Stimulated activated CD4-positive, alpha-beta T cell treated with anti-CD3 and anti-CD28 coated beads, Interleukin-1b, Interleukin-23, amount 100 ng/mL, for 4 hours (primary cell): ENCODE measurements around the gene FAM174C.

ENCODE experiments used
- DNase-seq, 2 donors: peaks; one replicate each; pipeline ENCODE4 v3.0.0-alpha.2; 2020; ENCODE audit warnings: low read depth in 2 of 2

FAM174C gene

GRCh38 chr19:1286487-1287353 is 11.4 kb downstream of the FAM174C start:
- DNase-seq: no peak

GRCh38 chr19:1287354-1288225 is 12.3 kb downstream of the FAM174C start:
- no peak for DNase-seq

DNA sequence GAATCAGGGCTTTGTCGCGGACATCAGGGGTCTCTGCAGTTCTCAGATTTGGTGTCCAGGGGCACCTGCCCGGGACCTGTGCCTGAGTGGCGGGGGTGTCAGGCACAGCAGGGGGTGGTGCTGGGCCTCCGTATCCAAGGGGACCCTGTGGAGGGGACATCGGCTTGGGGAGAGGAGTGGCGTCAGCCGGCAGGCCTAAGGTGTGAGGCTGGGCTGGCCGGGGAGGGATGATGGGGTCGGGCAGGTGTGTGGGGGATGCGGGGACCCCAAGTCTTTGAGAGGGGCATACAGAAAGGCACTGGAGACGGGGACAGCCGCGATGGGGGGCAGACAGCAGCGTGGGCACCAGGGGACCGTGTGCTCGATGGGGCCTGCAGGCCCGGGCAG is 12.9 kb downstream of the FAM174C start:
- no peak for DNase-seq

DNA sequence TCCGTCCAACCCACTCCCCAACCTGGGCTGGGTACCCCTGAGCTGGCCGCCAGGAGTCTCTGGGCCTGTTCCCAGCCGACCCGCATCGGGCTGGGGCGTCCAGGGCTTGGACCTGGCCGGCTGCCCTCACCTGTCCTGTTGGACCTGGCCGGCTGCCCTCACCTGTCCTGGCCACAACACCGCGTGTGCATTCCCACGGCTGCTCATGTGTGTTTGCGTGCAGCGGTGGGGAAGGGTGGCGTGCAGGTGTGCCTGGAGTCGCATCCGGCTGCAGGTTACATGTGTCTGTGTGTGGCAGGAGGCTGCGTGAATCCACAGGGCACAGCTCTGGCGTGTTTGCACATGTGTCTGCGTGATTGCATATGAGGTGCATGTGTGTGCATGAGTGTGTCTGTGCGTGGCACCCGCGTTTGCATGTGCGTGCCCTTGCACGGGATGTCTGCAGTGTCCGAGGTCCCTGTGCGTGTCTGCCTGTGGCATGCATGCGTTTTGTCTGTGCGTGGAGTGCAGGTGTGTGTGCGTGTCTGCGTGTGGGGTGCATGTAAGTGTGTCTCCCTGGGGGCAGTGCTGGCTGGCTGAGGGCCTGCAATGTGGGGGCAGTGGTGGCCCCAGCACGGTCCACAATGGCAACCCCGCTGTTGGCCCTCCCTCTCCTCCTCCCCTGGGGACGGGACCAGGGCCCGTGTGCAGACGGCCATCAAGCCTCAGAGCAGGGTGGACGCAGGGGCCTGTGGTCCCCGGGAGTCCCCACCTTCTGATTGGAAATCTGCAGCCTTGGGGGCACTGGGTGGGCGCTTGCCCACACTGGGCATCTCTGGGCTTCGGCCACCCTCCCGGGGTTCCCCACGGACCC is 13.7 kb downstream of the FAM174C start:
- no peak for DNase-seq

DNA sequence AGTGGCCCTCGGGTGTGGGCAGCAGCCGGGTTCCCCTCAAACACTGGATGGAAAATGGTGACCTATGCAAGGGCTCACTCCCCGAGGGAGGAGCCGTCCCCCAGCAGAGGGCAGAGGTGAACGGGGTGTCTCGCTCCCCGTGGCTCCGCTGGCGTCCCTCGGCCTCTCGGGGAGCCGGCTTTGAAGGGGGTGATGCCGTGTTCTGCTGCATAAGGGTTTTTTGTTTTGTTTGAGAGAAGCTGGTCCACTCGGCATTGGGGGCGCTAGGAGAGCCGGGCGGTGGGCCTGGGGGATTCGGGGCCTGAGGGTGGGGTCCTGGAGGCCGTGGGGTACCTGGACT is 14.3 kb downstream of the FAM174C start:
- no peak for DNase-seq

- no peak for DNase-seq
Measured at GRCh38 chr19:1290196-1290702, 14.9 kb downstream of the FAM174C start.

- DNase-seq: no peak
Measured at GRCh38 chr19:1290703-1291651, 15.6 kb downstream of the FAM174C start.

DNA sequence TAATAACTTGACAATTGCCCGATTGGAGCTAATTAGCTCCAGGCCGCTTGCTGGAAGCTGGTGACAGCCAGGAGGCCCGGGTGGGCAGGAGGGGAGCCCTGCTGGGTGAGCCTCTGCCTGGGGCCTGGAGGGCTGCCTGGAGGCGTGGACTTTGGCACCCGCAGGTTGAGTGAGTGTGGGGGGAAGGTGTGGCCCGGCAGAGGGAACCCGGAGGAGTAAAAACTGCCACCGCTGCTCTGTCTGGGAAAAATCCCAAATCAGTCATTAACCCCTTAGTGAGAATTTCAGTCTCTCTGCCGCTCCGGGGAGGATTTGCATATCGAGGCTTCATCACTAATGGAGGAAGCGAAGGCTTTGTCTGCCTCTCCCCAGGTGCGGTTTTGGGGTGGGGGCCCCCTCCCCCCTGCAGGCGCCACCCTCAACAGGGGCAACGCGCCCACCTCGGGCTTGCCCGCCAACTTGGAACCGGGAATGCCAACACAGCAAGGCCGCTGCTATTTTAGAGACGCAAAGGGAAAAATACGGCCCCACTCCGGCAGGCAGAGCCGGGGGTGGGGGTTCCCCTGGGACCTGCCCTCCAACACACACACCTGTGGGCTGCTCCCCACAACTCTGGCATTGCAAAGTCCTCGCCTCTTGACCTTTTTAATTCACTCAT is 16.6 kb downstream of the FAM174C start:
- DNase-seq: no peak

DNA sequence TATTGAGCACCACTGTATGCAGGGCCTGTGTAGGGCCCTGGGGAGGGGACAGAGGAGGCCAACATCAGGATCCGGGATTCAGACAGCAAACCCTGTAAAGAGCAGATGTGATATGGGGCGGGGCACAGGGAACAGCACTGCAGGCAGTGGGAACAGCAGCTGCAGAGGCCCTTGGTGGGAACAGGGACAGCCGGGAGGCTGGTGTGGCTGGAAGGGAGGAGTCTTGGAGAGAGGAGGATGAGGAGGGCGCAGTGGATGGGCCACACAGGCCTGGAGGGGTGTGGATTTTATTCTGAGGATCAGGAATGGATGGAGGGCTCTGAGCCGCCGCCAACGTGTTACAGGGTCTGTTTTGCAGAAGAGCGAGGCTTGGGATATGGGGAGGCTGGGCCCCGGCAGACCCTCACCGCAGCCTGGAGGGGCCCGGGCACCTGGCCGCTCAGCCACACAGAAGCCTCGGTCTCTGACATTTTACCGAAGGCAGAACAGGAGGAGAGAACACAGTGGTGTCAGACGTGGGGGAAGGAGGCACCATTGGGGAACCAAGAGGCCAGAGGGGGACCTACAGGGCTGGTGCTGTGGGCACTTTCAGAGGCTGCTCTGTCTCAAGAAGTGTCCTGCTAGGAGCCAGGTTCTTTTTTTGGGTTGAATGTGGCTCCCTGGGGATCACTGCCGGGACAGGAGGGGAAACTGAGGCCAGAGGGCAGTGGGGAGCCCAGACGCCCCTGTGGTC is 17.3 kb downstream of the FAM174C start:
- DNase-seq: no peak

- no peak for DNase-seq
Measured at GRCh38 chr19:1293782-1294604, 18.7 kb downstream of the FAM174C start.

- DNase-seq: no peak
Measured at GRCh38 chr19:1294688-1295087, 19.4 kb downstream of the FAM174C start.

DNA sequence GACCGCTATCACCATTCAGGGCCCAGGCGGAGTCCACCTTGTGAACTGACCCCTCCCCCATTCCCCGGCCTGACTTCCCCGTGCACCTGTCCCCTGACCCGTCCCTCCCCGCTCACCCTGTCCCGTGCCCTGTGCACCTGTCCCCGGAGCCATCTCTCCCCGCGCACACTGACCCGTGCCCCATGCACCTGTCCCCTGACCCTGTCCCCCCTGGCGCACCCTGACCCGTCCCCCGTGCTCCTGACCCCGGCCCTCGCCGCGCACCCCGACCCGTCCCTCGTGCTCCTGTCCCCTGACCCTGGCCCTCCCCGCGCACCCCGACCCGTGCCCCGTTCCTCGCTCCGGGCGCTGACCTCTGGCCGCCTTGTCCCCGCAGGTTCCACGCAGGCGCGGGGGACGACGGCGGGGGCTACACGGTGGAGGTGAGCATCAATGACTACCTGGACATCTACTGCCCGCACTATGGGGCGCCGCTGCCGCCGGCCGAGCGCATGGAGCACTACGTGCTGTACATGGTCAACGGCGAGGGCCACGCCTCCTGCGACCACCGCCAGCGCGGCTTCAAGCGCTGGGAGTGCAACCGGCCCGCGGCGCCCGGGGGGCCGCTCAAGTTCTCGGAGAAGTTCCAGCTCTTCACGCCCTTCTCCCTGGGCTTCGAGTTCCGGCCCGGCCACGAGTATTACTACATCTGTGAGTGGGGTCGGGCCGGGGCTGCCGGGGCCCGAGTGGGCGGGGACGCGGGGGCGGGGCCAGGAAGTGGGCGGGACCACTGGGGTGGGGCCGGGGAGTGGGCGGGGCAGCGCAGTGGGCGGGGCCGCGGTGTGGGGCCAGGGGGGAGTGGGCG is 20.1 kb downstream of the FAM174C start:
- no peak for DNase-seq

GRCh38 chr19:1296078-1296477 is 20.7 kb downstream of the FAM174C start:
- DNase-seq: no peak

GRCh38 chr19:1296575-1297271 is 21.4 kb downstream of the FAM174C start:
- DNase-seq: no peak

DNA sequence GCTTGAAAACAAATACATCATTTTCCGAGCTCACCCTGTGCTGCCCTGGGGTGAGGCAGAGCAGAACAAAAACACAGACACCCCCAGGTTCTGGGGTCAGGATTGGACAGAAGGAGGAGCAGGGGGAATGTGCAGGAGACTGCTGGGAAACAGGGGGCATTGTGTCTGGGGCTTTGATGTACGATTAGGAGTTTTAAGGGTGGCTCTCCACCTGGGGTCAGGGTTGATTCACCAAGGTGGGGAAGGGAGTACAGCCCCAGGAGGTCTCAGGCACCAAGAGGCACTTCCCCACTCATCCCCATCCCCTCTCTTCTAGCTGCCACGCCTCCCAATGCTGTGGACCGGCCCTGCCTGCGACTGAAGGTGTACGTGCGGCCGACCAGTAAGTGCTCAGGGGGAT is 22.9 kb downstream of the FAM174C start:
- no peak for DNase-seq

GRCh38 chr19:1299801-1300200 is 24.5 kb downstream of the FAM174C start:
- DNase-seq: no peak
